ENCODE results near the gene PNLIPRP3. TPM values are rescaled to one million over a fixed set of nuclear protein-coding genes. Genes with fewer than 3 reads are reported as not detected.

The PNLIPRP3 gene
- total RNA-seq, 1 experiment from 2014 or later: not detected

- peak; percentile 25 for DNase-seq (ENCODE audit: extremely low read depth, low read depth)
Observed at GRCh38 chr10:116444527-116445142, 17.0 kb downstream of the PNLIPRP3 start.

DNA sequence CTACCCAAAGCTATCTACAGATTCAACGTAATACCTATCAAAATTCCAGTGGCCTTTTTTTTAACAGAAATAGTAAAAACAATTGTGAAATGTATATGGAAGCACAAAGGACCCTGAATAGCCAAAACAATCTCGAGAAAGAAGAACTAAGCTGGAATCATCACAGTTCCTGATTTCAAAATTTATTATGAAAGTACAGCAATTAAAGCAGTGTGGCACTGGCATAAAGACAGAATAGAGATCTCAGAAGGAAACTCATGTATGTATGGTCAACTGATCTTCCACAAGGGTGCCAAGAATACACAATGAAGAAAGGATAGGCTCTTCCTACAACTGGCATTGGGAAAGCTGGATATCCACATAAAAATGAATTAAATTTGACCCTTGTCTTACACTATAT is 23.2 kb downstream of the PNLIPRP3 start:
- no peak for DNase-seq (ENCODE audit: extremely low read depth, low read depth)

- no peak for DNase-seq (ENCODE audit: extremely low read depth, low read depth)
Observed at GRCh38 chr10:116451711-116452337, 24.2 kb downstream of the PNLIPRP3 start.

DNA sequence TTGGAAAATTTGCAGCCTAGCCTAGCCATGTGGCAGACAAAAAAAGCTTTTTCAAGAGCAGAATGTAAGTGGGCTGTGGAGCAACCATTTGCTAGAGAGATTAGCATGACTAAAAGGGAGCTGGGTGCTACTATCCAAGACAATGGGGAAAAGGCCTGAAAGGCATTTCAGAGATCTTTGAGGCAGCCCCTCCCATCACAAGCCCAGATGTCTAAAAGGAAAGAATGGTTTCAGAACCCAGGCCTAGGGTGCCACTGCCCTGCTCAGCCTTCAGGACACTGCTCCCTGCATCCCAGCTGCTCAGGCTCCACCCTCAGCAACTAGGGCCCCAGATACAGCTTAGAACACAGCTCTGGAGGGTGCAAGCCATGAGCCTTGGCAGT is 24.7 kb downstream of the PNLIPRP3 start:
- no peak for DNase-seq (ENCODE audit: extremely low read depth, low read depth)

DNA sequence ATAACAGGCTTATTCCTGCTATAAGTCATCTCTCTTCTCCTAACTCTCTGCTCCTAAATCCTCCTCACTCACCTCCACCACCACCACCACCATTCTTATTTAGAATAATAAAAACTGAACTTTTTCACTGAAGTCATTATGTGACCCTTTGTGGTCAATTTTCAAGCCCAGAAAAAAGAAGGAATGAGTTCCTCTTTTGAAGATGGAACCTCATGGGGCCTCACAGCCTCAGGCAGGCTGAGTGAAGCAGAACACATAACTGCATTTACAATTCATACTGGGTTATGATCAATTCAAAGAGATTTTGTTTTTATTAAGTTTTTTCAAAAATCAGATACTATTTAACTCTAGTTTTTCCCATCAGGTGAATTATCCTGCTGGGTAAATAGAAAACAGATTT is 29.8 kb downstream of the PNLIPRP3 start:
- DNase-seq (ENCODE audit: extremely low read depth, low read depth): no peak

DNA sequence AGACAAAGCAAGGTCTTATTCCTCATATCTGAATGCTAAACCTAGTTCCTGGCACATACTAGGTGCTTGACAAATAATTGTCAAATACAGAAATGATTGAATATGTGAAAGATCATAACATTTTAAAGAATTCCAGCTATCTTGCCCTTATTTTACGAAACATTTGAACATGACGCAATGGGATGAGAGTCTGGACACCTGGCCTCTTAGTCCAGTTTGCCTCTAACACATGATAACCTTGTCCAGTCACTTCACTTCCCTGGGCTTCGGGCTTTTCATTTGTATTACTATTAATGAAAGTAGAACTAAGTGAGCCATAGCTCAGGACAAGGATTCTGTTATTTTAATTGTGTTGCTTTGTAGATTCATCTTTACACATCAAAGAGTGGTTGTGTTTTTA is 32.6 kb downstream of the PNLIPRP3 start:
- no peak for DNase-seq (ENCODE audit: extremely low read depth, low read depth)

GRCh38 chr10:116461680-116462079 is 34.0 kb downstream of the PNLIPRP3 start:
- DNase-seq (ENCODE audit: extremely low read depth, low read depth): no peak

- DNase-seq (ENCODE audit: extremely low read depth, low read depth): no peak
Observed at GRCh38 chr10:116464257-116464656, 36.6 kb downstream of the PNLIPRP3 start.

DNA sequence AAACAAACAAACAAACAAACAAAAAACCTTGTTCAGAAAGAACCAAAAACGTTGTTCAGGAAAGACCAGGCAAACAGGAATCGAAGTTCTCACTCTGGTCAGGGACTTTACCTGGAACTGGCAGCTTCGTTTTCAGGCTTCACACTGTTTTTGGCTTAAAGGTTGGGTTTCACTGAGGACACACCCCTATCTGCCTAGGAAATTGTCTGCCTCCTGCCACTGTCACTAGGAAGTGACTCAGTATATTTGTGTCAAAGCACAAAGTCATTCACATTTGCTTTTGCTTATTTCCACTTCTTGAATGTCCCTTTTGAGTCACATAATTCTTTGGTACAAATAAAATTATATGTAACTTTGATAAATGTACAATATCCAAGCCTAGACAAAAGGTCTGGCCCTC is 37.9 kb downstream of the PNLIPRP3 start:
- peak; percentile 2 for DNase-seq (ENCODE audit: extremely low read depth, low read depth)

GRCh38 chr10:116466715-116467422 is 39.2 kb downstream of the PNLIPRP3 start:
- no peak for DNase-seq (ENCODE audit: extremely low read depth, low read depth)

DNA sequence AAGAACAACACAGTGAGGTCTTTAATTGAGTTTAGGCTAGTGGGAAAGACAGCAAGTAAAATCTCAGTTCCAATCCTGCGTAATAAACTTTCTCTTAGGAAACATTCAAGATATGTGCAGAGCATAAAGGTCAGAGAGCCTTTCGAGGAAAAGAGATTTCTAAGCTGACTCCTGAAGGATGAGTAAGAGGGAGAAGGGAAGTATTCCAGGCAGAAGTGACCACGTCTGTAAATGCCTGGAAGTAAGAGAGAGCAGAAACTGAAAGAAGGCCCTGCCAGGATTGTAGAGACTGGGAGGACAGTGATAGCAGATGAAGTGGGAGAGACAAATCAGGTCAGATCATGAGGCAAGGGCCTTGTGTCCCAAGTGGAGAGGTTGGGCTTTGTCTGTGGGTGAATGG is 41.8 kb downstream of the PNLIPRP3 start:
- DNase-seq (ENCODE audit: extremely low read depth, low read depth): no peak

DNA sequence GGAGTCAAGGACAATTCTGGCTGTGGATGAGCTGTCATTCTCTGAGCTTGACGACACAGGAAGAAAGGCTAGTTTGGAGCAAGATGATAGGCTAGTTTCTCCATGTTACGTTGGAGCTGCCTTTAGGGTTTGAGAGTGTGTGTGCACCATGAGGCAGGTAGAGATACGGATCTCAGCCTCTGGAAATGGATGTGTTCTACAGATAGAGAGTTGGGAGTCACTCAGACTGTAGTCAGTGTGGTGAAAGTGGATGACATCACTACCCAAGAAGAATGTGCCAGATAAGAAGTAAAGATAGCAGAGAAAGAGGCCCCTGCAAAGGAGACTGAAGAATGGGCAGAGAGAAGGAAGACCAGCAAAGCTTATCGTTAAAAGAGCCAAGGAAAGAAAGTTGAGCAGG is 42.4 kb downstream of the PNLIPRP3 start:
- no peak for DNase-seq (ENCODE audit: extremely low read depth, low read depth)

DNA sequence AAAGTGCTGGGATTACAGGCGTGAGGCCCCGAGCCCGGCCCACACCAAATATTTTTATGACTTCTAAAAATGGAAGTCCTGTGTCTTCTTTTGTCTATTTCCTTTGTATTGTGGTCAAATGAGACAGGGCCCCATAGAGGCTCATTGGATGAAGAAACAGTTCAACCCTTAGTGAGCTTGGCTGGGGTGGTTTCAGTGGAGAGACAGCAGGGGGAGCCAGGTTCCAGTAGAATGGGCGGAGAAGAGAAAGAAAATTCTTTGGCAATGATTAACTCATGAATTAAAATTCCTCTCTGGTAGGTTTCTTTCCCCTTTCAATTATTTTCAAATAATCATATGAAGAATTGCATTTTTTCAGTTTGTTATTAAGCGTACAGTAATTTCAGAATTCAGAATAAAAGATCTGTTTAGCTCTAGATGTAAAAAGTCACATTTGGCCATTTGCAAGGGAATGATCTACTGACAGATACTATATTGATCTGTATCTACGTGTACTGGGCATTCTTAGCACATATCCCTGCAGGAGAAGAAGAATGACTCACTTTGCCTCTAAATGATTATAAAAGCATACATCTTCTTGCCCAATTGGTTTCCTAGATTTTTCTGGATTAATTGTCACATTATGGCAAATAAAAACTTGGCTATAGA is 43.2 kb downstream of the PNLIPRP3 start:
- DNase-seq (ENCODE audit: extremely low read depth, low read depth): peak; percentile 19

DNA sequence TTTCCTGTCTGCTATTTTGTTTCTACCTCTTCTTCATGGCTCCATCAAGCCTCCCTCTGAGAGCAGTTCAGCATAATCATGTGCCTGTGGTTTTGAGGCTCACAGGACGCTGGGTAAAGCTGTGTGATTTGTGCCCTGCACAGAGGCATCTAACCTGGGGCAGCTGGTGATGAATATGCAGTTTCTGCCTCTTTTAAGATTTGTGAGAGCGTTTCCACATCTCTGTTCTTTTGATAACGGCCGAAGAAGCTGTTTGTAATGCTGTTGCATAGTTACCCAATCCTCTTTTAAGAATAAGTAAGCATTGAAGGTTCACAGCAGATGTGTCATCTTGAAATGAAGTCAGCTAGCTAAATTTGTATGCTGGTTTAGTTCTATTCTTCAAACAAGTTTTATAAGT is 45.2 kb downstream of the PNLIPRP3 start:
- DNase-seq (ENCODE audit: extremely low read depth, low read depth): no peak

DNA sequence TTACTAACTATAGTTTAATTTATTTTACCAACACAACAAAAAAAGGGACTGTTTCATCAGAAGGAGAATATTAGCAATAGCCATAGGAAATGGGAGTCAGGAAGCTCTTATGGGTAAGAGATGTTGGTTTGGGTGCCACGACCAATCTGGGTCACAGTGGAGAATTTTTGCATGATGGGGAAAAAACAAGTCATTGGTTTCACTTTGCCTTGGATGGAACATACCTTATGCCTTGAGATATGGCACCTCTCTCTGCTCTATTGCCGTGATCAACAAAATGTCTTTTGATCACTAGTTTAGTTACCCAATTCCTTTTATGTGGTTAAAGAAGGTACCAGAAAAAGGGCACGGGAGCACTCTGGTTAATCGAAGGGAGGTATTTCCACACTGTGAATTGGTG is 48.2 kb downstream of the PNLIPRP3 start:
- DNase-seq (ENCODE audit: extremely low read depth, low read depth): no peak

DNA sequence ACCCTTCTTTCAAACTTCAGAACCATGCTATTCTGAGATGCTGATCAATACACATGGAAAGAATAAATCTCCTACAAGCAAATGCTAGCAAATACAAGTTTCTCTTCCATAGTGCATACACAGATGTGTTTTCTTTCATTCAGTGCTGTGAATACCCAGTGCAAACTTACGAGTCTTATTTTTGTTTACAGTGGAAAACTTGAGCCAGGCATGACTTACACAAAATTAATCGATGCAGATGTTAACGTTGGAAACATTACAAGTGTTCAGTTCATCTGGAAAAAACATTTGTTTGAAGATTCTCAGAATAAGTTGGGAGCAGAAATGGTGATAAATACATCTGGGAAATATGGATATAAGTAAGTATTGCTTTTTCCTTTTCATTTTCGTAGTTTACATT is 48.8 kb downstream of the PNLIPRP3 start:
- DNase-seq (ENCODE audit: extremely low read depth, low read depth): no peak

- DNase-seq (ENCODE audit: extremely low read depth, low read depth): no peak
Observed at GRCh38 chr10:116477986-116478664, 50.5 kb downstream of the PNLIPRP3 start.

GRCh38 chr10:116486770-116487448 is 59.3 kb downstream of the PNLIPRP3 start:
- no peak for DNase-seq (ENCODE audit: extremely low read depth, low read depth)

- no peak for DNase-seq (ENCODE audit: extremely low read depth, low read depth)
Observed at GRCh38 chr10:116487522-116488430, 60.1 kb downstream of the PNLIPRP3 start.
